ENCODE results near the gene BMP8B. TPM values are rescaled to one million over a fixed set of nuclear protein-coding genes. Genes with fewer than 3 reads are reported as not detected.

BMP8B gene
- total RNA-seq, 4 donors from 2014 or later: 0.83 to 4.6 (median 2.3) TPM

- Histone ChIP-seq H3K9me3 (no peaks in the 10 kb centered on the region), H3K4me1 (peaks cover 0 to 5% (median 2%) of the 10 kb centered on the region in 4 donors), H3K36me3 (peaks cover 28 to 75% (median 51%) of the 10 kb centered on the region in 4 donors), H3K27ac (replicated peaks in 1 of 4) (no peak overlapping the region), H3K4me3 (no peak overlapping the region), H3K27me3 (no peaks in the 10 kb centered on the region)
- 96% methylated on average over 11 of the region's 16 CpGs for WGBS
- no peak for TF ChIP-seq CTCF (IDR thresholded peaks at IDR 0.05)
- TF ChIP-seq EP300 (IDR thresholded peaks at IDR 0.05): no peak
- TF ChIP-seq POLR2A (IDR thresholded peaks at IDR 0.05; ENCODE audit: low read depth): no peak
- no peak for TF ChIP-seq POLR2AphosphoS5 (IDR thresholded peaks at IDR 0.05)
- intact Hi-C loops (cut with DNase I): no loop called here
- DNase-seq (ENCODE audit: extremely low spot score): no peak
These were observed 28.3 kb downstream of the BMP8B start for GRCh38 chr1:39760074-39761008.

- intact Hi-C loops (cut with DNase I): no loop called here
- H3K27me3 ChIP-seq: no peaks in the 10 kb centered on the region
- H3K4me3 ChIP-seq: no peak overlapping the region
- TF ChIP-seq POLR2AphosphoS5 (IDR thresholded peaks at IDR 0.05): no peak
- TF ChIP-seq EP300 (IDR thresholded peaks at IDR 0.05): no peak
- TF ChIP-seq CTCF (IDR thresholded peaks at IDR 0.05): no peak
- TF ChIP-seq POLR2A (IDR thresholded peaks at IDR 0.05; ENCODE audit: low read depth): no peak
- H3K27ac ChIP-seq (replicated peaks in 1 of 4): no peak overlapping the region
- no peaks in the 10 kb centered on the region for H3K9me3 ChIP-seq
- H3K4me1 ChIP-seq: peaks cover 0 to 14% (median 8%) of the 10 kb centered on the region in 4 donors
- peaks cover 30 to 85% (median 61%) of the 10 kb centered on the region in 4 donors for H3K36me3 ChIP-seq
- DNase-seq (ENCODE audit: extremely low spot score): no peak
These were observed 29.3 kb downstream of the BMP8B start for GRCh38 chr1:39759436-39759726.

- 87% methylated on average over 12 of the region's 16 CpGs for WGBS
- Histone ChIP-seq H3K4me1 (peaks cover 0 to 19% (median 14%) of the 10 kb centered on the region in 4 donors), H3K4me3 (no peak overlapping the region), H3K27ac (replicated peaks in 1 of 4) (no peak overlapping the region), H3K27me3 (no peaks in the 10 kb centered on the region), H3K36me3 (peaks cover 36 to 91% (median 66%) of the 10 kb centered on the region in 4 donors), H3K9me3 (no peaks in the 10 kb centered on the region)
- DNase-seq (ENCODE audit: extremely low spot score): no peak
- no peak for TF ChIP-seq POLR2A (IDR thresholded peaks at IDR 0.05; ENCODE audit: low read depth)
- no peak for TF ChIP-seq EP300 (IDR thresholded peaks at IDR 0.05)
- TF ChIP-seq CTCF (IDR thresholded peaks at IDR 0.05): no peak
- TF ChIP-seq POLR2AphosphoS5 (IDR thresholded peaks at IDR 0.05): no peak
- intact Hi-C loops (cut with DNase I): no loop called here
These were observed 29.9 kb downstream of the BMP8B start for GRCh38 chr1:39758556-39759435.

- 82% methylated on average over 5 of the region's 5 CpGs for WGBS
- H3K4me3 ChIP-seq: no peak overlapping the region
- TF ChIP-seq CTCF (IDR thresholded peaks at IDR 0.05) (no peak), POLR2AphosphoS5 (IDR thresholded peaks at IDR 0.05) (no peak), POLR2A (IDR thresholded peaks at IDR 0.05; ENCODE audit: low read depth) (no peak)
- peaks cover 49 to 98% (median 78%) of the 10 kb centered on the region in 4 donors for H3K36me3 ChIP-seq
- peaks cover 0 to 32% (median 23%) of the 10 kb centered on the region in 4 donors for H3K4me1 ChIP-seq
- no peak for DNase-seq (ENCODE audit: extremely low spot score)
- H3K27ac ChIP-seq (replicated peaks in 1 of 4): no peak overlapping the region
- H3K27me3 ChIP-seq: no peaks in the 10 kb centered on the region
- no peaks in the 10 kb centered on the region for H3K9me3 ChIP-seq
- intact Hi-C loops (cut with DNase I): no loop called here
These were observed 31.2 kb downstream of the BMP8B start for GRCh38 chr1:39757501-39757900.
